Natural killer cell (primary cell): ENCODE results near the gene PTPRM. TPM values are rescaled to one million over a fixed set of nuclear protein-coding genes. Genes with fewer than 3 reads are reported as not detected.
A peak's percentile ranks its signal among the peaks of the same experiment; 100 is the strongest.

Experiments used
- ATAC-seq, 3 donors: fragments of 150-1000 bp in 2 of 3; fragments of 200-7000 bp in 1 of 3; cut with Tn5 transposase; 1 replicate in 1 of 3; 2 replicates in 2 of 3; pipeline ENCODE4 v1.10.0; 2021; ENCODE audit warnings: mild to moderate bottlenecking in 2 of 3, moderate library complexity in 2 of 3
- DNase-seq, 2 donors: peaks; one replicate each; pipeline versions ENCODE4 v3.0.0 to v3.0.0-alpha.2; 2013 to 2021; ENCODE audit warnings: mixed read lengths in 1 of 2
- H3K27ac ChIP-seq: one replicate; pipeline ENCODE4 v1.5.1; 2013; ENCODE audit warnings: mild to moderate bottlenecking, low read length
- H3K27me3 ChIP-seq: one replicate; pipeline ENCODE4 v1.6.1; 2013; ENCODE audit warnings: low read length; ENCODE audit not compliant: control insufficient read depth, insufficient read depth
- H3K36me3 ChIP-seq: one replicate; pipeline ENCODE4 v1.6.1; 2013; ENCODE audit warnings: low read length; ENCODE audit not compliant: control insufficient read depth, insufficient read depth
- H3K4me1 ChIP-seq: one replicate; pipeline ENCODE4 v1.6.1; 2013; ENCODE audit warnings: low read length; ENCODE audit not compliant: control insufficient read depth, insufficient read depth
- H3K4me3 ChIP-seq: one replicate; pipeline ENCODE4 v1.5.1; 2013; ENCODE audit warnings: low read length
- H3K9me3 ChIP-seq: one replicate; pipeline ENCODE4 v1.6.1; 2013; ENCODE audit warnings: low read length; ENCODE audit not compliant: control insufficient read depth, insufficient read depth
- H3K27ac Mint-ChIP-seq, 2 donors: one replicate each; pipeline ENCODE4 v1.8.0; 2022; ENCODE audit warnings: mild to moderate bottlenecking in 2 of 2, mixed read lengths in 2 of 2, moderate library complexity in 1 of 2
- H3K27me3 Mint-ChIP-seq, 2 donors: one replicate each; pipeline ENCODE4 v1.8.0; 2022; ENCODE audit warnings: low read depth in 2 of 2, mixed read lengths in 2 of 2
- H3K36me3 Mint-ChIP-seq: one replicate; pipeline ENCODE4 v1.8.0; 2022; ENCODE audit warnings: mixed read lengths
- H3K4me1 Mint-ChIP-seq, 2 donors: one replicate each; pipeline ENCODE4 v1.8.0; 2022; ENCODE audit warnings: mixed read lengths in 2 of 2
- H3K4me3 Mint-ChIP-seq: one replicate; pipeline ENCODE4 v1.8.0; 2022; ENCODE audit warnings: mild to moderate bottlenecking, moderate library complexity, mixed read lengths
- H3K9me3 Mint-ChIP-seq, 2 donors: one replicate each; pipeline ENCODE4 v1.8.0; 2022; ENCODE audit warnings: mixed read lengths in 2 of 2
- CTCF ChIP-seq: fragments of 200-600 bp; IDR thresholded peaks from one replicate; pipeline ENCODE4 v1.8.0; 2022; ENCODE audit warnings: antibody characterized with exemption
- WGBS: methylation state at CpG from one replicate; pipeline ENCODE4 v1.1.7; 2013; ENCODE audit warnings: missing lambda C conversion rate; ENCODE audit not compliant: insufficient coverage; 5-methylcytosine and 5-hydroxymethylcytosine counted together
- intact Hi-C: fragments of 100-400 bp; cut with micrococcal nuclease; formaldehyde crosslinking; loops from one replicate; pipeline ENCODE4 v1.14.2; 2022
- total RNA-seq, 4 donors: library from RNA; stranded (reverse); fragments of 120-200 nt in 1 of 4; gene quantifications; one replicate each; pipeline versions ENCODE4 v1.2.3 to v1.2.4, GENCODE V29; 2013 to 2022

The PTPRM gene
- total RNA-seq, 3 donors from 2014 or later (not counting 1 experiment from before 2014, with no cell fraction given) = 5.0 to 13.2 (median 12.1) TPM

- Mint-ChIP-seq H3K9me3 (no peaks in the 10 kb centered on the region), H3K4me3 (peak overlapping the region; percentile 69), H3K27ac (no peak overlapping the region), H3K27me3 (peaks cover 36 to 40% of the 10 kb centered on the region in 2 donors), H3K4me1 (peaks cover 5 to 14% of the 10 kb centered on the region in 2 donors), H3K36me3 (no peaks in the 10 kb centered on the region)
- no peaks in the 10 kb centered on the region for H3K36me3 ChIP-seq
- no peak overlapping the region for H3K27ac ChIP-seq
- peaks cover 9% of the 10 kb centered on the region for H3K4me1 ChIP-seq
- H3K9me3 ChIP-seq = no peaks in the 10 kb centered on the region
- peaks cover 3% of the 10 kb centered on the region for H3K27me3 ChIP-seq
- H3K4me3 ChIP-seq = no peak overlapping the region
- TF ChIP-seq CTCF = no peak
- 2% methylated on average over 44 of the region's 44 CpGs for WGBS
- no peak for ATAC-seq
- intact Hi-C loops = no loop called here
- DNase-seq = peak; percentile 12 to 15
These were observed 1.3 kb downstream of the PTPRM start for GRCh38 chr18:7568426-7568825.

GRCh38 chr18:7571626-7572025 lies 4.5 kb downstream of the PTPRM start:
- DNase-seq = no peak
- H3K4me1 Mint-ChIP-seq = peaks cover 0 to 14% of the 10 kb centered on the region in 2 donors
- no peak for ATAC-seq
- H3K27ac ChIP-seq = no peak overlapping the region
- no peaks in the 10 kb centered on the region for H3K9me3 Mint-ChIP-seq
- no peak overlapping the region for H3K27ac Mint-ChIP-seq
- H3K27me3 ChIP-seq = peaks cover 3% of the 10 kb centered on the region
- intact Hi-C loops = no loop called here
- H3K4me3 ChIP-seq = no peak overlapping the region
- H3K9me3 ChIP-seq = no peaks in the 10 kb centered on the region
- no peaks in the 10 kb centered on the region for H3K36me3 ChIP-seq
- H3K27me3 Mint-ChIP-seq = peaks cover 23 to 25% of the 10 kb centered on the region in 2 donors
- no peak overlapping the region for H3K4me3 Mint-ChIP-seq
- H3K36me3 Mint-ChIP-seq = no peaks in the 10 kb centered on the region
- no peak for TF ChIP-seq CTCF
- WGBS = 75% methylated on average over 1 of the region's 2 CpGs
- H3K4me1 ChIP-seq = peaks cover 4% of the 10 kb centered on the region

- peaks cover 3% of the 10 kb centered on the region for H3K27me3 ChIP-seq
- intact Hi-C loops = no loop called here
- H3K9me3 Mint-ChIP-seq = no peaks in the 10 kb centered on the region
- no peaks in the 10 kb centered on the region for H3K9me3 ChIP-seq
- H3K27ac ChIP-seq = no peak overlapping the region
- 3% methylated on average over 2 of the region's 2 CpGs for WGBS
- ATAC-seq = no peak
- H3K27ac Mint-ChIP-seq = no peak overlapping the region
- no peaks in the 10 kb centered on the region for H3K36me3 ChIP-seq
- peak in 1 of 2 donors; percentile 5 for DNase-seq
- no peak overlapping the region for H3K4me3 ChIP-seq
- peaks cover 0 to 14% of the 10 kb centered on the region in 2 donors for H3K4me1 Mint-ChIP-seq
- H3K27me3 Mint-ChIP-seq = peaks cover 23 to 25% of the 10 kb centered on the region in 2 donors
- H3K4me1 ChIP-seq = peaks cover 4% of the 10 kb centered on the region
- peak overlapping the region; percentile 4 for H3K4me3 Mint-ChIP-seq
- no peak for TF ChIP-seq CTCF
- H3K36me3 Mint-ChIP-seq = no peaks in the 10 kb centered on the region
These were observed 5.7 kb downstream of the PTPRM start for GRCh38 chr18:7572822-7573221.

- no peak for ATAC-seq
- H3K4me1 ChIP-seq = no peaks in the 10 kb centered on the region
- TF ChIP-seq CTCF = no peak
- H3K4me3 Mint-ChIP-seq = no peak overlapping the region
- intact Hi-C loops = no loop called here
- peaks cover 6 to 8% of the 10 kb centered on the region in 2 donors for H3K27me3 Mint-ChIP-seq
- no peak overlapping the region for H3K4me3 ChIP-seq
- no peaks in the 10 kb centered on the region for H3K27me3 ChIP-seq
- WGBS = 72% methylated on average over 2 of the region's 2 CpGs
- no peak overlapping the region for H3K27ac ChIP-seq
- DNase-seq = no peak
- H3K36me3 Mint-ChIP-seq = no peaks in the 10 kb centered on the region
- H3K27ac Mint-ChIP-seq = no peak overlapping the region
- H3K9me3 Mint-ChIP-seq = no peaks in the 10 kb centered on the region
- no peaks in the 10 kb centered on the region for H3K9me3 ChIP-seq
- H3K36me3 ChIP-seq = no peaks in the 10 kb centered on the region
- peaks cover 0 to 7% of the 10 kb centered on the region in 2 donors for H3K4me1 Mint-ChIP-seq
These were observed 8.4 kb downstream of the PTPRM start for GRCh38 chr18:7575465-7576028.
